Stimulated activated naive CD4-positive, alpha-beta T cell treated with Interleukin-2 at 50 U/mL for 16 hours (primary cell): ENCODE results near the gene CXorf58.

Experiments used
- DNase-seq: peaks from one replicate; lab custom pipeline; 2025; lab: John Stamatoyannopoulos, UW

CXorf58 gene

GRCh38 chrX:23900220-23900797 is 7.5 kb upstream of the CXorf58 start:
- DNase-seq, result no peak

GRCh38 chrX:23901060-23901459 is 6.7 kb upstream of the CXorf58 start:
- DNase-seq, result no peak

- DNase-seq, result no peak
These were observed 6.0 kb upstream of the CXorf58 start for GRCh38 chrX:23901805-23902204.

- DNase-seq, result no peak
These were observed 5.4 kb upstream of the CXorf58 start for GRCh38 chrX:23902419-23902818.

- no peak for DNase-seq
These were observed 3.7 kb upstream of the CXorf58 start for GRCh38 chrX:23904096-23904495.

- DNase-seq, result no peak
These were observed 702 bp upstream of the CXorf58 start for GRCh38 chrX:23907111-23907497.

- no peak for DNase-seq
These were observed 606 bp downstream of the CXorf58 start for GRCh38 chrX:23908219-23909004.

GRCh38 chrX:23911126-23911835 is 3.5 kb downstream of the CXorf58 start:
- no peak for DNase-seq

- DNase-seq, result no peak
These were observed 11.3 kb downstream of the CXorf58 start for GRCh38 chrX:23919148-23919547.

GRCh38 chrX:23919706-23920320 is 12.0 kb downstream of the CXorf58 start:
- no peak for DNase-seq

GRCh38 chrX:23926015-23926414 is 18.2 kb downstream of the CXorf58 start:
- no peak for DNase-seq

- DNase-seq, result no peak
These were observed 23.2 kb downstream of the CXorf58 start for GRCh38 chrX:23930894-23931604.

- no peak for DNase-seq
These were observed 24.2 kb downstream of the CXorf58 start for GRCh38 chrX:23932046-23932445.

- no peak for DNase-seq
These were observed 27.3 kb downstream of the CXorf58 start for GRCh38 chrX:23935106-23935505.

- DNase-seq, result no peak
These were observed 28.4 kb downstream of the CXorf58 start for GRCh38 chrX:23936180-23936579.

GRCh38 chrX:23937100-23937499 is 29.3 kb downstream of the CXorf58 start:
- no peak for DNase-seq

GRCh38 chrX:23938690-23939089 is 30.9 kb downstream of the CXorf58 start:
- no peak for DNase-seq

GRCh38 chrX:23939203-23939602 is 31.4 kb downstream of the CXorf58 start:
- no peak for DNase-seq

GRCh38 chrX:23944234-23944633 is 36.4 kb downstream of the CXorf58 start:
- no peak for DNase-seq

- no peak for DNase-seq
These were observed 37.4 kb downstream of the CXorf58 start for GRCh38 chrX:23945206-23945605.

- no peak for DNase-seq
These were observed 44.6 kb downstream of the CXorf58 start for GRCh38 chrX:23952391-23952790.
